ENCODE measurements around the gene DPP6.

Gene DPP6

GRCh38 chr7:154532771-154533170, 480.6 kb downstream of the DPP6 start:
- no peak for DNase-seq (ENCODE audit: low spot score)

GRCh38 chr7:154540596-154540995, 488.4 kb downstream of the DPP6 start:
- no peak for DNase-seq (ENCODE audit: low spot score)

GRCh38 chr7:154541606-154542005, 489.4 kb downstream of the DPP6 start:
- DNase-seq (ENCODE audit: low spot score) = no peak

GRCh38 chr7:154546946-154547587, 494.9 kb downstream of the DPP6 start:
- DNase-seq (ENCODE audit: low spot score) = no peak

- DNase-seq (ENCODE audit: low spot score) = no peak
These were observed 501.6 kb downstream of the DPP6 start for GRCh38 chr7:154553711-154554265.

- no peak for DNase-seq (ENCODE audit: low spot score)
These were observed 507.3 kb downstream of the DPP6 start for GRCh38 chr7:154559454-154559853.

GRCh38 chr7:154564676-154565075, 512.5 kb downstream of the DPP6 start:
- no peak for DNase-seq (ENCODE audit: low spot score)

- no peak for DNase-seq (ENCODE audit: low spot score)
These were observed 514.7 kb downstream of the DPP6 start for GRCh38 chr7:154566877-154567276.

- no peak for DNase-seq (ENCODE audit: low spot score)
These were observed 516.1 kb downstream of the DPP6 start for GRCh38 chr7:154568346-154568745.

- DNase-seq (ENCODE audit: low spot score) = no peak
These were observed 517.7 kb downstream of the DPP6 start for GRCh38 chr7:154569916-154570315.

GRCh38 chr7:154571772-154572171, 519.6 kb downstream of the DPP6 start:
- no peak for DNase-seq (ENCODE audit: low spot score)

GRCh38 chr7:154574235-154574634, 522.0 kb downstream of the DPP6 start:
- DNase-seq (ENCODE audit: low spot score) = no peak

- no peak for DNase-seq (ENCODE audit: low spot score)
These were observed 523.3 kb downstream of the DPP6 start for GRCh38 chr7:154575497-154575896.

- no peak for DNase-seq (ENCODE audit: low spot score)
These were observed 524.4 kb downstream of the DPP6 start for GRCh38 chr7:154576604-154577003.

GRCh38 chr7:154577141-154577873, 525.1 kb downstream of the DPP6 start:
- DNase-seq (ENCODE audit: low spot score) = no peak

GRCh38 chr7:154578336-154578735, 526.1 kb downstream of the DPP6 start:
- DNase-seq (ENCODE audit: low spot score) = no peak

- no peak for DNase-seq (ENCODE audit: low spot score)
These were observed 527.5 kb downstream of the DPP6 start for GRCh38 chr7:154579711-154580110.

- no peak for DNase-seq (ENCODE audit: low spot score)
These were observed 529.2 kb downstream of the DPP6 start for GRCh38 chr7:154581251-154581890.

GRCh38 chr7:154583454-154583853, 531.3 kb downstream of the DPP6 start:
- no peak for DNase-seq (ENCODE audit: low spot score)

- no peak for DNase-seq (ENCODE audit: low spot score)
These were observed 532.4 kb downstream of the DPP6 start for GRCh38 chr7:154584352-154585252.

GRCh38 chr7:154587792-154588191, 535.6 kb downstream of the DPP6 start:
- no peak for DNase-seq (ENCODE audit: low spot score)

- no peak for DNase-seq (ENCODE audit: low spot score)
These were observed 539.3 kb downstream of the DPP6 start for GRCh38 chr7:154591544-154591943.

All from activated CD4-positive, alpha-beta T cell treated with anti-CD3 and anti-CD28 coated beads, Interleukin-2, Interleukin-4, amounts not matched to agents 100 ng/mL and 50 ng/mL, durations not matched to agents 16 hours and 8 hours (primary cell).